RKO (cell line): ENCODE data around the gene MRPS30.
"Not testable (repeated sequence)": the region's sequence is repeated elsewhere in the genome, so short reads cannot be mapped to it uniquely, and the experiment has no call there.

ENCODE experiments used
- DNase-seq: peaks from one replicate; pipeline ENCODE4 v3.0.0-alpha.2; 2016; ENCODE audit warnings: low spot score

MRPS30 gene

DNA sequence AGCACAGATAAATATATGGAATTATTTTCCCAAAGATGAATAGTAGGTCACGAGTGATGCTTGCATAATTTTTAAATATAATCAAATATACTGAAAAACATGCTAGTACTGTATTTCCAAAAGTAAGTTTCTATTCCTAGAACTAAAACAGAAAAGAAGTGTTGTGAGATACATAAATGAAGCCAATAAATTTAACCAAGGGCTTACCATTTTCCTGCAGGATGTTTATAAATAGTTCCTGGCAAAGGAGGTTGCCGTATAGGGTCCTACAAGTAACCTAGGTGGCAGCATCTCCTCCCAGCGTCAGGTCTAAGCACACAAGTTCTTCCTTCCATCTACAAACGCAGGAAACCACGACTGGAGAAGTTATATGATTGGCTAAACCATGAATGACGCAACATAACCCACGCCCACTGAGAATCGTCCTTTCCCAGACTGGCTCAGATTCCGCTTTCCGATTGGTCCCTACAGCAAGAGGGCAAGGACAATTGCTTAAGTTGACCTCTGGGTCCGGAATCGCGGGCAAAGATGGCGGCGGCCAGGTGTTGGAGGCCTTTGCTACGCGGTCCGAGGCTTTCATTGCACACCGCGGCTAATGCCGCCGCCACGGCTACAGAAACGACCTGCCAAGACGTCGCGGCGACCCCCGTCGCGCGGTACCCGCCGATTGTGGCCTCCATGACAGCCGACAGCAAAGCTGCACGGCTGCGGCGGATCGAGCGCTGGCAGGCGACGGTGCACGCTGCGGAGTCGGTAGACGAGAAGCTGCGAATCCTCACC, at the start of gene MRPS30:
MRPS30 (plus strand) TSS at position 513 of the 780 bp plus-strand sequence; CDS start at position 529, 16 bp downstream.
- DNase-seq: peak; percentile 99

DNA sequence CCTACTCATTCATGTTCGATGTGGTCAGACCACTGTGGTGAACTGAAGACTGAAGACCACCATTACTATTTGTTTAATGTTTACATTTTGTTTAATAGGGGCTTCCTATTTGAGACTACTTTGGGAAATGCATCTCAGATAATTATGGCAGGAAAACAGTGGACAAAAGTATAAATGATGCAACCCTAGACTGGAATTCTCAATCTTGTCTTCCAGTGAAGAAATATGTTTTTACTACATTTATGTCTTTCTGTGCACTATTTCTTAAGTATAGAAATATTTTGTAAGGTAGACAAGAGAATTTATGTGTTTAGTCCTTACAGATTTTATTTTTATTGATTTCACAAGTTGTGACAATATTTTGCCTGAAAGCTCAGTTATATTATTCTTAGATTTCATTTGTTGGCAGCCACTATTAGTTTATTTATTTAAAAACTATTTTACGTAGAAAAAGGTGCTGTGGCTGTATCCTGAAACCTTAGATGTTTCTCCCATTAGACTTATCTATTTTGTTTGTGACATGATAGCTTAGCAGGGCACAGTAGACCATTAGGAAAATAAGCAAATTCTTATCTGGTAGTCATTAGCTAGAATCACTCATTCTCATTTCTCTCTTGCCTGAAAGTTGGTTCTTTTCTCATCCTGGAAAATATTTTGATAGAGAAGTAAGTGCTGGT, 39.4 kb upstream of the MRPS30 start:
- no peak for DNase-seq

GRCh38 chr5:44769877-44770209, 38.9 kb upstream of the MRPS30 start:
- no peak for DNase-seq

DNA sequence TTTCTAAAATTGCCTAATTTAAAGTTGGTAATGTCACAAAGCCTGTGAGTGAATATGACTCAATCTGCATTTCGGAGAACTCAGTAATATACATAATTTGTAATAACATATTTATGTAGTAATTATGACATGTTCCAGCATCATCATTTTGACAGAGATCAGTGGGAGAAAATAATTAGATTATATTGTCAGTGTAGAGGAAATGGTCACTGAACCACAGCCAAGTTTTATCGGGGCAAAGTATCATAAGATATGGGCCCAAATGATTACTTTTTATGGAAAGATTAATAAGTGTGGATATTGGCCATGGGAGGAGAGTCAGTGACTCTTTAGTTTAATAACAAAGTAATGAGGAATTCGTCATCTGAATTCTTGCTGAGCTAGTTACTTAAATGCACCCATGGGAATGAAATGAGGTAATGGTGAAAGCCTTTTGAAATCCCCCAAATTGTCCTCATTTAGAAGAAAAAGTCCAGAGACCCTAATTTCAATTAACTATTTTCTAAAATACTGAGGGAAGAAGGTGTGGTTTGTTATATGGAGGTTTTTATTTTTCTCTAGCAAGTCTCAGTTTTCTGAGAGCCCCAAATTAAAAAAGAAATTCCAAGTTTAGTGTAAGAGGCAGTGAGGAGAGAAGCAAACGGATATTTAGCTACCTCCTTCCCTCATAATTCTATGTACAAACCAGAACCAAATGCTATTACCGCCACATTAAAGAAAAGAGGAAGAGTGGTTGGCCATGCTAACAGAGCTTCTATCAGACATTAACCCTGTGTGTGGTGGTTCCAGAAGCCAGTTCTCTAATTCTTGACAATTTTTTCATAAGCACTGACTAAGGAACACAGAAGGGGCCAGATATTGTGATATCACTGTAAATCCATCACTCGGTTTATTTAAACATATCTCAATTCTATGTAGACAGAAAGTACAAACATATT, 37.7 kb upstream of the MRPS30 start:
- DNase-seq: peak; percentile 1

DNA sequence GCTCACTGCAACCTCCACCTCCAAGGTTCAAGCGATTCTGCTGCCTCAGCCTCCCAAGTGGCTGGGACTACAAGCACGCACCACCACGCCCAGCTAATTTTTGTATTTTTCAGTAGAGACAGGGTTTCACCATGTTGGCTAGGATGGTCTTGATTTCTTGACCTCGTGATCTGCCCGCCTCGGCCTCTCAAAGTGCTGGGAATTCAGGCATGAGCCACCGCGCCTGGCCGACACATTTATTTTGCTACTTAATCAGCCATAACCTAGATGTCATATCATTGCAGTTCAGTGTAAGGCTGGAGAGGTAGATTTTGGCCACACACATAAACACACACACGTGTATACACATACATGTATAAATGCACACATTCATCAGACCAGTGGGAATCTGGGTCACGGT, 36.4 kb upstream of the MRPS30 start:
- DNase-seq: not testable (repeated sequence)

- peak; percentile 65 for DNase-seq
These were observed 34.4 kb upstream of the MRPS30 start for GRCh38 chr5:44774279-44774880.

DNA sequence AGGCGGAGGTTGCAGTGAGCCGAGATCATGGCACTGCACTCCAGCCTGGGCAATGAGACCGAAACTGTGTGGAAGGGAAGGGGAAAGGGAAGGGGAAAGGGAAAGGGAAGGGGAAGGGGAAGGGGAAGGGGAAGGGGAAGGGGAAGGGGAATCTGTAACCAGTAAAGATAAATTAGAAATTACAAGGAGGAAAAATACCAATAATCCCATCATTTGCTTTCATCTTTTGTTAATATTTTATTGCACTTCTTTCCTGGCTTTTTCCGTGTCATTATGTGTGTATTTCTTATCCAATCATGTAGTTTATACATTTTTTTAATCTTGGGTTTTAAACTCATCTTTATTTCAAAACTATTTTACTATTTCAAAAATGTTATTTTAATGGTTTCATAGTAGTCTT, 29.6 kb upstream of the MRPS30 start:
- DNase-seq: no peak

GRCh38 chr5:44783634-44784315, 25.0 kb upstream of the MRPS30 start:
- DNase-seq: no peak

DNA sequence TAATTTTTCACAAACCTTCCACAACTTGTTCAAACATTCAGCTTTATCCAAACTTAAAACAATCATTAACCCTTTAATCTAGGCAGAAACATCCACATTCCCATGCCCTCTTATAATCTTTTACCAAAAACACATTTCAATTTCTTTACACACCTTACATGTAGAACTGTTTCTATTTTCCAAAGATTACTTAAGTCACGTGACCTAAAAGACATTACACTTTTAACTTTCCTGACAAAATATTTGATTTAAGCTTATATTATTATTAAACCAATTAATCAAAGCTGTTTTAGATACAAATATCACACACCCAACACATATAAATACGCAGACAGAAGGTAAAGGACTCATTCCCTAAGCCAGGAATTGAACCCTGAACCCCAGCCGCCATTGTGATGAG, 21.0 kb upstream of the MRPS30 start:
- DNase-seq: no peak

DNA sequence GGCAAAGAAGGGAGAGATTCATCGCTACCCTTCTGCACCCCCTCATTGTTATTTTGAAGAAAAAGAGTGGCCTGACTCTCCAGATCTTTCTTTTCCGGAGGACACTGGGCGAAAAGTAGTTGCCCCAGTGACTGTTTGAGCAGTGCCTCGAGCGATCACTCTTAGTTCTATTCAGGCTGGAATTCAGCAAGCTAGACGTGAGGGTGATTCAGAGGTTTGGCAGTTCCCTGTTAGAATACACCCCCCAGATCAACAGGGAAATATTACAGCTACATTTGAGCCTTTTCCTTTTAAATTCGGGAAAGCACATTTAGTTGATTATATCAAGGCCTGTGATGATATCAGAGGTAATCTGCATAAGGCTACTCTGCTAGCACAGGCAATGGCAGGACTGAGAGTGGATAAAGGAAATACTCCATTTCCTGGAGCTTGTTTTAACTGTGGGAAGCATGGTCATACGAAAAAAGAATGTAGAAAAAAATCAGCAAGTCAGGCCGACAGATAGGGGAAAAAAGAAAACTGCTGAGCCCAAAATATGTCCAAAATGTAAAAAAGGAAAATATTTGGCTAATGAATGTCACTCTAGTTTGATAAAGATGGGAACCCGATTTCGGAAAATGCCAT, 19.3 kb upstream of the MRPS30 start:
- DNase-seq: not testable (repeated sequence)

- DNase-seq: not testable (repeated sequence)
These were observed 16.6 kb upstream of the MRPS30 start for GRCh38 chr5:44792031-44792673.

DNA sequence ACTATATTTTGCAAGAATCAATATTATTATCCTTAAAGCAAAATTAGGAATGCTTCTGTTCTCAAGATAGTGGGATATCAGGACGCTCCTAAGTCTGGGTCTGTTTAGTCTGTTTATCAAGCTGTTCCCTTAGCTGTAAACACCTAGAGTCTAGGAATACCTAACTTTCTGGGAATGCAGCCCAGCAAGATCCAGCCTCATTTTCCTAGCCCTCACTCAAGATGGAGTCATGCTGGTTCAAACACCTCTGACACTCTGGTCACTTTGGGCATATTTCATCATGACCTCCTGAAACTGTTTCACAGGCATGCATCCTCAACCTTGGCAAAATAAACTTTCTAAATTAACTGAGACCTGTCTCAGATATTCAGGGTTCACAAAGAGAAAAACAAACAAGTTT, 14.4 kb upstream of the MRPS30 start:
- DNase-seq: no peak

DNA sequence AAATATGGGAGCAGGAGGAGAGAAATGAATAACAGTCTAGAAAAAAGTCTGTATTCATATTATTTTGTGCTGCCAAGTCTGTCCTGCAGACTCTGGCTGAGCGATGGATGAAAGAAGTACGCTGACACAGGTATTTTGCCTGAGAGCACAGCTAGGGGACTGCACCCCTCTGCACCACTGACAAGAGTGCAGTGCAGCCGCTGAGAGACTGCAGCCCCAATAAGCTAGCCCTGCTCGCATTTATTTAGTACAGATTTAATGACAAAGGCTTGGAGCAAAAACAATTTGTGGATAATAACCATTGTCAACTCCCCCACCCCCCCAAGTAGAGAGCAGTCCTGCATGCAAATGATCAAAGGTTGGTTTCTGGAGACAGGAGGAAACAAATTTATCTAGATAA, 13.3 kb upstream of the MRPS30 start:
- no peak for DNase-seq

DNA sequence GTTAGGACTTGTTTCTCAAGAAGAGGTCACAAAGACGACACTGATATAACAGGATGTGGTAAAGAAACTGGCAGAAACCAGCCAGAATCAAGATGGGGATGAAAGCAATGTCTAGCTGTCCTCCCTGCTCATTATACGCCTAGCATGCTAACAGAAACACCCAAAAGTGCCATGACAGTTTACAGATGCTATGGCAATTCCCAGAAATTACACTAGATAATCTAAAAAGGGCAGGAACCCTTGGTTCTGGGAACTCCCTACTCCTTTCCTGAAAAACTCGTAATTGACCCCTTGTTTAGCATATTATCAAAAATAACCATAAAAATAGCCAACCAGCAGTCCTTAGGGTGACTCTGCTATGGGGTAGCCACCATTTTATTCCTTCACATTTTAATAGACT, 10.9 kb upstream of the MRPS30 start:
- no peak for DNase-seq

- DNase-seq: no peak
These were observed 6.8 kb upstream of the MRPS30 start for GRCh38 chr5:44801992-44802391.

DNA sequence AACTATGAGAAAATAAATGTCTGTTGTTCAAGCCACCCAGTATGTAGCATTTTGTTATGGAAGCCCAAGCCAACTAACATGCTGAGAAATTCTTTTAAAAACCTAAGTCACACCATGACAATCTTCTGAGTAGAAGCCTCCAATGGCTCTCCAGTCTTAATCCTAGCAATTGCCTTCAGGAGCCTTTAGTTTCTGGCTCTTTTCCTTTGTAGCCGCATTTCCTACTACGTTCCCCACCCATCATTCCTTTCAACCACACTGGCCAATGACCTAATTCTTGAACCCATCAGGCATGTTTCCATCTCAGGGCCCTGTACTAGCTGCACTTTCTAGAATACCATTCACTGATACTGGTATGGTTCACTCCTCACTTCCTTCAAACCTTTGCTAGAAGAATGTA, 2.1 kb upstream of the MRPS30 start:
- DNase-seq: no peak

DNA sequence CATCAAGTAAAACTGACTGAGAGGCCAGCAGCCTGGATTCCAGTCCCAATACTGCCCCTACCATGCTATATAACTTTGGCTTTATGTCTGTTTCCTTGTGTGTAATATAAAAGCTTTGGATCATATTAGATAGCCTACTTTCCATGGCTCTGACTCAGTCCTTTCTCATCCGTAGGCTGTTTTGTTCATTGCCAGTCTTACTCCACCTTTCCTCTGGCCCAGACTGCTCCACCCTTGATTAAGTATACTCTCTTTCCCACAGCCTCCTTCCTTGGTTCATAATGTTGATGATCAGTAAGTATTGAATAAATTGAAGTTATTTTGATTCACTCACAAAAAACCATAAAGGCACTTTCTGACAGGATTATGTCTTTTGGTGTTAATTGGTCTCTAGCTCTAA, 1.5 kb upstream of the MRPS30 start:
- DNase-seq: peak; percentile 83

GRCh38 chr5:44809215-44809955, 638 bp downstream of the MRPS30 start:
- peak; percentile 89 for DNase-seq

GRCh38 chr5:44809956-44810420, 1.2 kb downstream of the MRPS30 start:
- no peak for DNase-seq

GRCh38 chr5:44814761-44815160, 6.0 kb downstream of the MRPS30 start:
- no peak for DNase-seq
